ENCODE data around the gene PRAMEF1.

GRCh38 chr1:12741946-12742345 is 49.3 kb upstream of the PRAMEF1 start:
- TF ChIP-seq EP300 (IDR thresholded peaks at IDR 0.05): no peak
- TF ChIP-seq CTCF (IDR thresholded peaks at IDR 0.05): no peak
- TF ChIP-seq POLR2A (IDR thresholded peaks at IDR 0.05): no peak
